Upper lobe of right lung (tissue), 1 donor: ENCODE data around the gene AMIGO2. TPM values are rescaled to one million over a fixed set of nuclear protein-coding genes. Genes with fewer than 3 reads are reported as not detected.

ENCODE experiments used
- ATAC-seq: fragments of 200-7000 bp; cut with Tn5 transposase; one replicate; pipeline ENCODE4 v1.9.1; 2020; ENCODE audit warnings: mild to moderate bottlenecking, moderate library complexity
- DNase-seq: peaks from one replicate; pipeline ENCODE4 v3.0.0-alpha.2; 2020
- H3K27ac ChIP-seq: fragments of 200-600 bp; one replicate; pipeline ENCODE4 v1.8.0; 2022
- H3K27me3 ChIP-seq: fragments of 200-600 bp; one replicate; pipeline ENCODE4 v1.8.0; 2022; ENCODE audit warnings: mild to moderate bottlenecking
- H3K36me3 ChIP-seq: fragments of 200-600 bp; one replicate; pipeline ENCODE4 v1.8.0; 2022
- H3K4me1 ChIP-seq: fragments of 200-600 bp; one replicate; pipeline ENCODE4 v1.8.0; 2022
- H3K4me3 ChIP-seq: fragments of 200-600 bp; one replicate; pipeline ENCODE4 v1.8.0; 2022; ENCODE audit warnings: mild to moderate bottlenecking
- H3K9me3 ChIP-seq: fragments of 200-600 bp; one replicate; pipeline ENCODE4 v1.8.0; 2022
- intact Hi-C: fragments of 100-400 bp; cut with DNase I; formaldehyde crosslinking; loops from one replicate; pipeline ENCODE4 v1.11.0; 2022
- total RNA-seq: library from RNA; stranded (reverse); fragmentation: NEBNext Ultra II Directional; extraction: Animal tissue kit (Norgen Biotek cat#: 25700); gene quantifications from one replicate; pipeline ENCODE4 v1.2.1, GENCODE V29; 2021
- TF ChIP-seq, protein P1 (sequence below): fragments of 200-600 bp; IDR thresholded peaks from one replicate; pipeline ENCODE4 v1.8.0; 2022; ENCODE audit warnings: antibody characterized with exemption
- donor health status: DM: no; HTN: yes; CAD: no; lungs with severe emphysema.

AMIGO2 gene
- total RNA-seq, 1 donor from 2014 or later, result 22.8 TPM

DNA sequence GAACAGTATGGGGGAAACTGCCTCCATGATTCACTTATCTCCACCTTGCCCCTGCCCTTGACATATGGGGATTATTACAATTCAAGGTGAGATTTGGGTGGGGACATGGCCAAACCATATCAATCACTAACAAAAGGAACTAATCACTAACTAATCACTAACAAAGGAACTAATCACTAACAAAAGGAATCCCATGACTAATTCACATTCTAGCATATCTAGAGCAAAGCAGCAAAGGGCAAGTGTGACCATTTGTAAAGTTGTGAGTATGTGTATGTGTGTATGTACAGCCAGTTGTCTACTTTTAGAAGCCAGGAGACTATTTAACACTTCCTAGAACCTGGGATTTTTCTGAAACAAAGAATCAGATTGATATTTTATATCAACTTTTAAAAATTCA, 31.2 kb downstream of the AMIGO2 start:
- intact Hi-C loops, result no loop called here
- TF ChIP-seq, protein P1, sequence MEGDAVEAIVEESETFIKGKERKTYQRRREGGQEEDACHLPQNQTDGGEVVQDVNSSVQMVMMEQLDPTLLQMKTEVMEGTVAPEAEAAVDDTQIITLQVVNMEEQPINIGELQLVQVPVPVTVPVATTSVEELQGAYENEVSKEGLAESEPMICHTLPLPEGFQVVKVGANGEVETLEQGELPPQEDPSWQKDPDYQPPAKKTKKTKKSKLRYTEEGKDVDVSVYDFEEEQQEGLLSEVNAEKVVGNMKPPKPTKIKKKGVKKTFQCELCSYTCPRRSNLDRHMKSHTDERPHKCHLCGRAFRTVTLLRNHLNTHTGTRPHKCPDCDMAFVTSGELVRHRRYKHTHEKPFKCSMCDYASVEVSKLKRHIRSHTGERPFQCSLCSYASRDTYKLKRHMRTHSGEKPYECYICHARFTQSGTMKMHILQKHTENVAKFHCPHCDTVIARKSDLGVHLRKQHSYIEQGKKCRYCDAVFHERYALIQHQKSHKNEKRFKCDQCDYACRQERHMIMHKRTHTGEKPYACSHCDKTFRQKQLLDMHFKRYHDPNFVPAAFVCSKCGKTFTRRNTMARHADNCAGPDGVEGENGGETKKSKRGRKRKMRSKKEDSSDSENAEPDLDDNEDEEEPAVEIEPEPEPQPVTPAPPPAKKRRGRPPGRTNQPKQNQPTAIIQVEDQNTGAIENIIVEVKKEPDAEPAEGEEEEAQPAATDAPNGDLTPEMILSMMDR, result no peak
- H3K36me3 ChIP-seq, result no peaks in the 10 kb centered on the region

DNA sequence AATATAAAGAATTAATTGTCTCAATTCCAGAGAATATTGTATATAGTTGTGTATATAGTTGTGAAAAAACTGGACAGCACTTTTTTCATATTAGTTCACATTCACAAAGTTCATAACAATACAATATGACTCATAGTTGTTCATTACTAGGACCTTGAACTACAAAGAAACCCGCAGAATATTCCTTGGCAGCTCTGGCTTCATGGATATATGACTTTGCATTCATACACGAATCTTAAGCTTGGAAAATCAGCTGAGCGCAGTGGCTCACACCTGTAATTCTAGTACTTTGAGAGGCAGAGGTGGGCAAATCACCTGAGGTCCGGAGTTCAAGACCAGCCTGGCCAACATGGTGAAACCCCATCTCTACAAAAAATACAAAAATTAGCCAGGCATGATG, 38.4 kb downstream of the AMIGO2 start:
- DNase-seq, result no peak
- Histone ChIP-seq H3K4me3 (no peak overlapping the region), H3K4me1 (no peaks in the 10 kb centered on the region), H3K27me3 (no peaks in the 10 kb centered on the region), H3K36me3 (no peaks in the 10 kb centered on the region), H3K27ac (no peak overlapping the region), H3K9me3 (no peaks in the 10 kb centered on the region)
- intact Hi-C loops, result no loop called here
- TF ChIP-seq, protein P1, result no peak
- no peak for ATAC-seq

More for the DNA sequence above, 31.2 kb downstream of the AMIGO2 start:
- Histone ChIP-seq H3K9me3 (peaks cover 4% of the 10 kb centered on the region), H3K4me1 (no peaks in the 10 kb centered on the region), H3K27ac (no peak overlapping the region), H3K4me3 (no peak overlapping the region), H3K27me3 (no peaks in the 10 kb centered on the region)
- DNase-seq (no peak), ATAC-seq (no peak)

DNA sequence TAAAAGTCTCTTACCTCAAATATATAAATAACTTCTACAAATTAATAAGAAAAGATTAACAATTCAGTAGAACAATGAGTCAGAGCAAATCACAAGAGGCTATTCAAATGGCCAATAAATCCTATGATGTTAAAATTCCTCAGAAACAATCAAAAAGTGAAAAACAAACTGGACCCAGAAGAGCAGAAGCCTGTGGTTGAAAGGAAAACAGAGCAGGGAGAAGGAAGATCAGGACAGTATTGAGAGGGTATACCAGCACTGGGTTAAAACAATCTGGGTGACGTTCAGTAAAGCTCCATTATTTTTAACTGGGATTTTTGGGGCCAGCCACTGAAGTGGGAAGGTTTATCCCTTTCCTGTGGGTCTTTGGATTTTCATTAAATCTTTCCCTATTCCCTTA, 40.0 kb downstream of the AMIGO2 start:
- H3K9me3 ChIP-seq, result no peaks in the 10 kb centered on the region
- no peak for ATAC-seq
- no peaks in the 10 kb centered on the region for H3K4me1 ChIP-seq
- TF ChIP-seq, protein P1, result no peak
- DNase-seq, result no peak
- H3K4me3 ChIP-seq, result no peak overlapping the region
- no peaks in the 10 kb centered on the region for H3K36me3 ChIP-seq
- no peak overlapping the region for H3K27ac ChIP-seq
- H3K27me3 ChIP-seq, result no peaks in the 10 kb centered on the region
- intact Hi-C loops, result no loop called here

DNA sequence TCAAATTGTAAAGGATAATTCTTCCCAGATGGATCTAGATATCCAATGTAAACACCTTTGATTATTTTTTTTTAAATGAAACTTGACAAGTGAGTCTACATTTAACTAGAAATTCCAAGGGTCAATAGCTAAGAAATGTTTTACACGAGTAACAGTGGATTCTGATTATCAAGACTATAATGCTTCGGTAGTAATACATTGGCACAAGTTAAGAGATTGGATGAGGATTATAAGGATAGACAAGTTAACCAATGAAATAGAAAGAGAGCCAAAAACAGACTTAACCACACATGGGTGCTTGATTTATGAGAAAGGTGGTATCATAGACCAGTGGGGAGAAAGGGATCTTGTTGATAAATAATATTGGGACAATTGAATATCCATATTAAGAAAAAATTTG, 40.7 kb downstream of the AMIGO2 start:
- no peaks in the 10 kb centered on the region for H3K36me3 ChIP-seq
- ATAC-seq (no peak), DNase-seq (no peak)
- H3K27me3 ChIP-seq, result no peaks in the 10 kb centered on the region
- no peak overlapping the region for H3K4me3 ChIP-seq
- H3K4me1 ChIP-seq, result no peaks in the 10 kb centered on the region
- intact Hi-C loops, result no loop called here
- H3K27ac ChIP-seq, result peak overlapping the region; percentile 19
- TF ChIP-seq, protein P1, result no peak
- no peaks in the 10 kb centered on the region for H3K9me3 ChIP-seq

DNA sequence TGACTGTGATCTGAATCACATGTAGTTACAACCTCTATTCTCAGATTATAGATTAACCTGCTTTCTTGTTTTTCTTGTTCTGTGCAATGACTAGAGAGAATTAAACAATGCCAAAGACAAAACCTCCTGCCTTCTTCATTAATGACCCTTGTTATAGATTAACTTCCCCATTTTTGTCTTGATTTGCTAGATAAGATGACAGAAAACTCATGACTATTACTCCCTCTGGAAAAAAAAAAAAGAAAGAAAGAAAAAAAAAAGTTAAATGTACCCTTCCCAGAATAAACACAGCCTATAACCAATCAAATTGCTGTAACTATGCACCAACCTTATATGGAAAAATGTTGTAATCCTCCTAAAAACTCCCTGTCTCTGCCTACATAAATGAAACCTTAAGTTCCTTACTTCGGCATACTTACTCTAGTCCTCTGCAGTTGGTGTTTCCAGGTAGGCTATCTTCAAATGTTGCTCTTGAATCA, 41.5 kb downstream of the AMIGO2 start:
- peak; percentile 79 for ATAC-seq
- TF ChIP-seq, protein P1, result no peak
- Histone ChIP-seq H3K9me3 (no peaks in the 10 kb centered on the region), H3K27me3 (no peaks in the 10 kb centered on the region), H3K4me3 (no peak overlapping the region), H3K27ac (peak overlapping the region; percentile 19), H3K36me3 (no peaks in the 10 kb centered on the region), H3K4me1 (peaks cover 2% of the 10 kb centered on the region)
- DNase-seq, result no peak
- intact Hi-C loops, result no loop called here

DNA sequence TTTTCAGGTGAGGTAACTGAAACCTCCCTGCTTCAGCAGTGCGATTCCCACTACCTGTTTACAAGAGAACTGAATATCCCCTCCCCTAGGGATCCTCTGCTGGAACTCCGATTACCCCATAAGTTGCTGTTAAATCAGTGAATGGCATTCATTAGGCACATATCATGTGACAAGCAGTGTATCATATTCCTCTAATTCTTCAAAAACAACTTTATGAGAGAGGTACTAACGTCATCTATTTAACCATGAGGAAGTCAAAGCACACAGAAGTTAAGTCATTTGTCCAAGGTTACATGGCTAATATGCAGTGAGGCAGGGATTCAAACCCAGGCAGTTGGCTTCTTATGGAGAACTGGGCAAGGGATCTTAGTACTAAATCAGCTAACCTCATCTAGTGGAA, 44.3 kb downstream of the AMIGO2 start:
- Histone ChIP-seq H3K36me3 (no peaks in the 10 kb centered on the region), H3K27me3 (no peaks in the 10 kb centered on the region), H3K4me1 (peaks cover 9% of the 10 kb centered on the region), H3K4me3 (no peak overlapping the region), H3K27ac (no peak overlapping the region), H3K9me3 (no peaks in the 10 kb centered on the region)
- no peak for DNase-seq
- intact Hi-C loops, result no loop called here
- TF ChIP-seq, protein P1, result no peak
- no peak for ATAC-seq
